ENCODE results near the gene PIP4K2A.

GRCh38 chr10:22560096-22560912 lies 154.1 kb downstream of the PIP4K2A start:
- TF ChIP-seq CTCF (conservative IDR thresholded peaks at IDR 0.05), result no peak
- no peak for TF ChIP-seq EZH2 (IDR thresholded peaks at IDR 0.05; ENCODE audit: low read depth)
